Measurements from ENCODE around the gene ASB1.

Gene ASB1

GRCh38 chr2:238426568-238427434, at the start of gene ASB1:
TSS of gene ASB1 (plus strand) at chr2:238426927. CDS start at chr2:238427071, 144 bp downstream.
- DNase-seq (ENCODE audit: low read depth in 3 of 3): peak; percentile 51 to 75 (median 58)

DNA sequence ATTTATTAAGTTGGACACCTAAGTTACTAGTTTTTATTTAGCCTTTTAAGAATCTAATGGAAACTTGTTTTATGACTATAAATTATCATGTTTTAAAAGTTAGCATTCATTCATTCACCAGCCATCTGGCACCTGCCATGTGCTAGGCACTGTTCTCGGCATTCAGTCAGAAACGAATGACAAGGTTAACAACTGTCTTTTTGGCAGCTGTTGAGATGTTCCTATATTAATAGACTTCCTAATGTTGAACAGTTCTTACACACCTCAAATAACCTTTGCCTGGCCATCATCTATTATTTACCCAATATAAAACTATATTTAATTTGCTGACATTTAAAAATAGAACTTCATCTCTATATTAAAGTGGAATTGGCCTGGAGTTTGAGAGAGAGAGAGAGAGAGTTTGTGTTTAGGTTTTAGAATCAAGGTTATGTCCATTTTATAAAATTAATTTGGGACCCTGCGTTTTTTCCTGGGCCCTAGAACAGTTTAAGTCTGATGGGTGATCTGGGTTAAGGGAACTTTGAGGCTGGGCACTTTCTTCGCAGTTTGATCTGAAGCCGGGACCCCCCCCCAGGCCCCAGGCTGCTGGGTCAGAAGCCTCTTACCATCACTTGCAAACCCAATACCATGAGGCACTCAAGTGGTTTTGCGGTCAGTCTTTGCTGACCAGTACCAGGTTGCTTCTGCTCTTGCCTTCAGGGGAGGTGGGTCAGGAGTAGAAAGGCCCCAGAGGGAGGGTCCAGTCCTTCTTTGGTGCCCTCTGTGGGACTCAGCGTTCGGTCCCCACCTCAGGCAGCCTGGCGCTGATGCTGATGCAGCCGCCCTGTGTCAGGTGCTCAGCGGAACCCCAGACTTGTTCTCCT, 48.3 kb upstream of the ASB1 start:
- DNase-seq (ENCODE audit: low read depth in 3 of 3): no peak

GRCh38 chr2:238379096-238379810, 47.5 kb upstream of the ASB1 start:
- DNase-seq (ENCODE audit: low read depth in 3 of 3): no peak

- DNase-seq (ENCODE audit: low read depth in 3 of 3): no peak
Measured at GRCh38 chr2:238380336-238380735, 46.4 kb upstream of the ASB1 start.

DNA sequence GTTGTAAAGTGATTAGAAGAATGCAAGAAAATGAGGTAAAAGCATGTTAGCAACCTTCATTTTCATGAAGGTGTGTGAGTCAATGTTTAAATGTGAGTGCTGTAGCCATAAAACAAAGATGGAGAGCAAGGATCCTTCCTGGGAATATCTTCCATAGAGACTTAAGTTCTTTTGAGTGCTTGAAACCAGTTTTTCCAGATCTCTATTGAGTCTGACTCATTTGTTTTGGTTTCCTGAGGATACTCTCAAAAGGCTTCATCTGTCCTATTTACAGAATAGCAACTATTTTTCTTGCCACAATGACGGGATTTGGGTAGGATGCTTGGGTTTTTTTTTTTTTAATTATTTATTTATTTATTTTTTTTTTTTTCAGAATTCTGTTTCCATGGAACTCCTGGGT, 45.9 kb upstream of the ASB1 start:
- no peak for DNase-seq (ENCODE audit: low read depth in 3 of 3)

- no peak for DNase-seq (ENCODE audit: low read depth in 3 of 3)
Measured at GRCh38 chr2:238381341-238382115, 45.2 kb upstream of the ASB1 start.

DNA sequence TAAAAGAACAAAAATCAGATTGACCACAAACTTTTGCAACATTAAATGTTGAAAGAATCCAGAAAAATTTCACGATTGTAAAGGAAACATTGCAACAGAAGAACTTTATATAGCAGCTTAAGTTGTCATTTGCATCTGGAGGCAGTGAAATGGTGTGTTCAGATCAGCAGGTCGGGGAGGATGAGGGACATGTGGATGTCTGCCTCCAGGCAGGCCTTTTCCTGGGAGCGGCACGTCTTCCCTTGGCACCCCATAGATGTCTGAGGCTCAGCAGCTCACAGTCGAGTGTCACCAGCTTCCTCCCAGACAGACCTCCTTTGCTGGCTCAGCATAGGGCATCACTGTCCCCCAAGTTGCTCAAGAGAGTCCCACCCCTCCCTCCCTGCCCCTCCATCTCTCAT, 44.3 kb upstream of the ASB1 start:
- no peak for DNase-seq (ENCODE audit: low read depth in 3 of 3)

DNA sequence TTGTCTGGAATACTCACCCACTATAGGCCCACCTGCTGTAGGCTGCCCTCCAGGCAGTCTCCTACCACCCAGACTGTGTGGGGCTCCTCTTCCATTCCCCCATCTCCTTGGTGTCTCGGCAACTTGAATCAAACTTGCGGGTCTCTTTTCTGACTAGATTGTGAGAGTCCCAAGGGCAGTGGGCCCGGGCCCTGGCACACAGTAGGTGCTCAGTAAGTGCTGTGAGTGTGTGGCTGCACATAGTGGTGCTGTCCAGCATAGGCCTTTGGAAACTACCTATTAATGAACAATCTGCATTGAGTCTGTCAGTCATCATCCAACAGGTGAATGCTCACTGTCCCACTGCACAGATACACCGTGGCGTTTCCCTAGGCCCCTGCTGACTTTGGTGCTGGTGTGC, 43.6 kb upstream of the ASB1 start:
- no peak for DNase-seq (ENCODE audit: low read depth in 3 of 3)

DNA sequence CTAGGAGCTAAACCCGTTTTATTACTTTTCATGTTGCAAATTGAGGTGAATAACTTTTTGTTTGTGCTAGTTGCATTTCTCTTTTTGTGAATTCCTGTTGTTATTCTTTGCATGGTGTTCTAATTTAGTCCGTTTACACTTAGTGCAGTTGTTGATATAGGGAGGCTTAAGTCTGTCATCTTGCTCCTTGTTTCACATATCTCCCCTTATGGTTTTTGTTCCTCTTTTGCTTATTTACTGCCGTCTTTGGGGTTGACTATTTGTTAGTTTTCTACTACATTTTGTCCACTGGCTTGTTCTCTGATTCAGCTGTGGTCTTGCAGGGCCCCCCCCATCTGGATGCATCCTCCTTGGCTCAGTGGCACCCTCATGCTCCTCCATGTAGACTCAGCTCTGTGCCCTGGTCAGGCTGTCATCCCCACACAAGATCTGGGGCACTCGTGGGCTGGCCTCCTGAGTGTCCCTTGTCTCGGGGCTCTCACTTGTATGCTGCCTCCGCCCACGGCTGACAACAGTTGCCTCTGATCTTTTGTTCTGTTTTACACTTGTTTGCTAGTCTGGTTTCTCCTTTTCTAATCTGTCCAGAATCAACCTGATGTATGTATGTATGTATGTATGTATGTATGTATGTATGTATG, 42.9 kb upstream of the ASB1 start:
- no peak for DNase-seq (ENCODE audit: low read depth in 3 of 3)

- no peak for DNase-seq (ENCODE audit: low read depth in 3 of 3)
Measured at GRCh38 chr2:238387332-238387731, 39.4 kb upstream of the ASB1 start.

DNA sequence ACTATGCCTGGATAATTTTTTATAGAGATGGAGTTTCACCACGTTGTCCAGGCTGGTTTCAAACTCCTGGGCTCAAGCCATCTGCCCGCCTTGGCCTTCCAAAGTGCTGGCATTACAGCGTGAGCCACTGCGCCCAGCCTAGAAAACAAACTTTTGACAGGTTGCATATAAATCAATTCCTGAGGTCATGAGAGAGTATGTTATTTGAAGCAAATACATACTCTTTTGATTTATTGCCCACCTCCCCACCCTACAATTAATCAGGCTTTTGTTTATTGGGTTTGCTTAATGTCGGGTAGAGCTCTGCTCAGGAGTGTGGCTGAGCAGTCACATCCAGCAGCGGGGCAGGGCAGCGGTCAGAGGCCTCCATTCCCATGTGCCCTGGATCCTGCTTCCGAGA, 37.9 kb upstream of the ASB1 start:
- no peak for DNase-seq (ENCODE audit: low read depth in 3 of 3)

DNA sequence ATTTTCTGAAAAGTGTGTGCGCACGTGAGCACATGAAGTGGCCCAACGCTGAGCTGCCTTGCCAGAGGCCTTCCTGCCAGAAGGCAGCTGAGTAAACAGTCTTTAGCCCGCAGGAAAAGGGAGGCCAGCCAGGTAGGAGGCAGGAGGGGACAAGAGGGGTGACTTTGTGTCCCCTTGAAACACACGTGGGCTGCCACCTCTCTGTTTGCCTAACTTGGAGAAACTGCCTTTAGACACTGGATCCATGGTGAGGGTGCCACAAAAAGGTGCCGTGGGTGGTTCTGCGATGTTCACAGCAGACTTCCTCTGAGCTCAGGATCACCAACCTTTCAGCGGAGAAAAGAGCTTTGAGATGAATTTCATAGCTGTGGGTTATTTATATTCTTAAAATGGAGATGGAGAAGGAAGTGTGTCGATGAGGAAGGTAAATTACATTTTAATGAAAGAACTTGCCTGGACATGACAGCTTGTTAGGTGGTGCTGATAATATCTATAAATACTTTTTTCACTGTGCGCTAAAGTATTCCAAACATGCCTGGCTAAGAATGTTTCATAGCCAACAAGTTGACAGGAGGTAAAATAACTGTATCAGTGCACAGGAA, 36.6 kb upstream of the ASB1 start:
- DNase-seq (ENCODE audit: low read depth in 3 of 3): no peak

GRCh38 chr2:238391042-238391689, 35.6 kb upstream of the ASB1 start:
- DNase-seq (ENCODE audit: low read depth in 3 of 3): no peak

DNA sequence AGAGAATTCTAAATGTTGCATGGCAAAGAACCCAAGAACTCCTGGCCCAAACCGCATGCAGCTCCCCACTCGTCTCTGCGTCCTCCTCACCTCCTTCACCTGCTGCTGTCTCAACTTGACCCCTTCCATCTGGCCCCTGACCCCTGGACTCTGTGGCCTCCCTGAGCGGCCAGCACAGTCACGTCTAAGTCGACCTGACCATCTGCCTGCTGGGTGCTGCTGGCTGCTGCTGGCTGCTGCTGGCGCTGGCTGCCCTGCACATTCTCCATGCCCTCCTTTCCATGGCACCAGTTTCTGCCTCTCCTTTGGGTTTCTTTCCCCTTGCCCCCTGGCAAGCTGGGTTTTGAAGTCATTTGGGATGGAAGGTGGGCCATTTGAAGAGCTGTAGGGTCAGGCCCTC, 30.1 kb upstream of the ASB1 start:
- no peak for DNase-seq (ENCODE audit: low read depth in 3 of 3)

DNA sequence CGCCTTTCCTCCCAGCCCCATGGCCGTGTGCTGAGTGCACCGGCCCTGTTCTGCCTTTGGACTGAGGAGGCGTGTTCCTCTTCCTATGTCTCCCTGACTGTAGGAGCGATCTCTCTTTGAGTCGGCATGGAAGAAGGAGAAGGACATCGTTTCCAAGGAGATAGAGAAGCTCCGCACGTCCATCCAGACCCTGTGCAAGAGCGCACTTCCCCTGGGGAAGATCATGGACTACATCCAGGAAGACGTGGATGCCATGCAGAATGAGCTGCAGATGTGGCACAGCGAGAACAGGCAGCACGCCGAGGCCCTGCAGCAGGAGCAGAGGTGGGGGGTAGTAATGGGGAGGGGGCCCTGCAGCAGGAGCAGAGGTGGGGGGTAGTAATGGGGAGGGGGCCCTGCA, 29.4 kb upstream of the ASB1 start:
- DNase-seq (ENCODE audit: low read depth in 3 of 3): no peak

- DNase-seq (ENCODE audit: low read depth in 3 of 3): no peak
Measured at GRCh38 chr2:238398577-238398976, 28.1 kb upstream of the ASB1 start.

GRCh38 chr2:238399094-238399493, 27.6 kb upstream of the ASB1 start:
- DNase-seq (ENCODE audit: low read depth in 3 of 3): no peak

DNA sequence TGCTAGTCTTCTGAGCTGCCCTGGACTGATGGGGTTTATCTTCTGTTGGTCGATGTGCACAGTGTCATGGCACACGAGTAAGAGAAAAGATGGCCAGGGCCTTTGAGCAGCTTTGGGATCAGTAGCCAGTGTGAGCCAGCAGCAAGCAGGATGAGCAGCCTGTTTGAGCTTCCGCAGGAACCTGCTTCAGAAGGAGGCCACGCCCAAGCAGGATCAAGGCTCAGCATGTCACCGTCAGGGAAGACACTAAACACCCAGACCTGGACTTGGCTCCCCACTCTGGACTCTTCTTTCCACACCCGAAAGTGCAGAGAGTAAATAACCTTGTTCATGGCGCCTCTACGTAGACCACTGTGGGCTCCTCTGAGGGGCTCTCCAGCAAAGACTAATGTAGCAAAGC, 25.2 kb upstream of the ASB1 start:
- DNase-seq (ENCODE audit: low read depth in 3 of 3): no peak

DNA sequence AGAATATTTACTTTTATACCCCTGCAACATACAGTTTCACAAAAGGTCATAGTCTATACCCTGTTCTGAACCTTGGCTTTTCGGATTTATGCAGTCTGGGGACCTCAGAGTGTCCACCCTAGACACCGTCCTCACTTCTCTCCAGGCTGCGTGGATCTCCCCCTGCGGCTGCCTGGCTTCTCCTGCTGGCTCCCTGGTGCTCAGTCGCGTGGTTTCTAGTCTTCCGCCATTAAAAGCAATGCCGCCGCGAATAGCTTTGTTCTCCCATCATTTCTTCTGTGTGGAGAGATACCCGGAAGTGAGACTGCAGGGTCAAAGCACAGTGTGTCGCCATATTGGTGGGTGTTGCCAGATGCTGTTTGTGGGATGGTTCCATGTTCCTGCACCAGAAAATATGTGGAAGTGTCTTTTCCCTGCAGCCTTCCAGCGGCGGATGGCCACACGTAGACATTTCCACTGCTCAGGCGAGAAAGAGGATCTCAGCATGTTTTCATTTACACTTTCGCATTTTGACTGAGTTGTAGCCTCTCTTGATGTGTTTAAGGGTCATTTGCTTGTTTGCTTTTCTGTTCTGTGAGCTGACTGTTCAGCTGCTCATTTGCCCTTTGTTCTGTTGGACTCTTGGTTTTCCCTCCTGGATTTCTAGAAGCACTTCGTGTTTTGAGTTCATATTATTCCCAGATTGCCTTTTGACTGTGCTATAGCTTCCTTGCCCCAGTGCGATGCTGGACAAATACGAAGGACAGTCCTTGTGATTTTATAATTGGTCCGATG, 22.9 kb upstream of the ASB1 start:
- DNase-seq (ENCODE audit: low read depth in 3 of 3): no peak

Data from stimulated activated CD4-positive, alpha-beta T cell treated with anti-CD3 and anti-CD28 coated beads, TNF-alpha, amount 100 ng/mL, for 4 hours (primary cell).